SKM-1 treated with dmso at 0.1 percent for 144 hours (cell line): ENCODE data around the gene WNT8A.

Experiments
- DNase-seq: peaks from one replicate; lab custom pipeline; 2025; ENCODE audit not compliant: unreplicated experiment; lab: John Stamatoyannopoulos, UW

Gene WNT8A

DNA sequence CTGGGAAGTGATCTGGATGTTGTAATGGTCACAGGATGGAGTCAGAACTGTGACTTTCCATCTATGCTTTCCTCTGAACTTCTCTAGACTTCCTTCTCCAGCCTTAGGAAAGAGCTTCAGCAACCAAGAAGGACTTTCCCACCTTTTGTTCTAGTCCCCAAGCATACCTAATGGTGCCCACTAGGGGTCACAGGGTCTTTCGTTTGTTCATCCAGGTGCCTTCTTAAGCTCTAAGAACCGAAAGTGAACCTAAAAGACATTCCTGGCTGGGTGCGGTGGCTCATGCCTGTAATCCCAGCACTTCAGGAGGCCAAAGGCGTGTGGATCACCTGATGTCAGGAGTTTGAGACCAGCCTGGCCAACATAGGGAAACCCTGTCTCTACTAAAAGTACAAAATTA is 1.8 kb upstream of the WNT8A start:
- no peak for DNase-seq

DNA sequence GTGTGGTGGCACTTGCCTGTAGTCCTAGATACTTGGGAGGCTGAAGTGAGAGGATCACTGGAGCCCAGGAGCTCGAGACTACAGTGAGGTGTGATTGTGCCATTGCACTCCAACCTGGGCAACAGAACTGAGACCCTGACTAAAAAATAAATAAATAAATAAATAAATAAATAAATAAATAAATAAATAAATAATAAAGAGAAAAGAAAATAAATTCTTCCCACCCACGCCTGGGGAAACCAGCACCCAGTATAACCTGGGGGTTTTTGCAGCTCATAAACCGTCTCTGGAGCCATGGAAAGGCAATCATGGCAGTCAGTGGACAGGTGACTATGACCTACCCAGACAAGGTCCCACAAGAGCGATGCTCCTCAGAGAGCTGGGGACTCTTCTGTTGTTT is 7.9 kb downstream of the WNT8A start:
- no peak for DNase-seq

GRCh38 chr5:138092301-138092700 is 8.5 kb downstream of the WNT8A start:
- DNase-seq: no peak

- DNase-seq: no peak
These were observed 9.2 kb downstream of the WNT8A start for GRCh38 chr5:138093036-138093435.

DNA sequence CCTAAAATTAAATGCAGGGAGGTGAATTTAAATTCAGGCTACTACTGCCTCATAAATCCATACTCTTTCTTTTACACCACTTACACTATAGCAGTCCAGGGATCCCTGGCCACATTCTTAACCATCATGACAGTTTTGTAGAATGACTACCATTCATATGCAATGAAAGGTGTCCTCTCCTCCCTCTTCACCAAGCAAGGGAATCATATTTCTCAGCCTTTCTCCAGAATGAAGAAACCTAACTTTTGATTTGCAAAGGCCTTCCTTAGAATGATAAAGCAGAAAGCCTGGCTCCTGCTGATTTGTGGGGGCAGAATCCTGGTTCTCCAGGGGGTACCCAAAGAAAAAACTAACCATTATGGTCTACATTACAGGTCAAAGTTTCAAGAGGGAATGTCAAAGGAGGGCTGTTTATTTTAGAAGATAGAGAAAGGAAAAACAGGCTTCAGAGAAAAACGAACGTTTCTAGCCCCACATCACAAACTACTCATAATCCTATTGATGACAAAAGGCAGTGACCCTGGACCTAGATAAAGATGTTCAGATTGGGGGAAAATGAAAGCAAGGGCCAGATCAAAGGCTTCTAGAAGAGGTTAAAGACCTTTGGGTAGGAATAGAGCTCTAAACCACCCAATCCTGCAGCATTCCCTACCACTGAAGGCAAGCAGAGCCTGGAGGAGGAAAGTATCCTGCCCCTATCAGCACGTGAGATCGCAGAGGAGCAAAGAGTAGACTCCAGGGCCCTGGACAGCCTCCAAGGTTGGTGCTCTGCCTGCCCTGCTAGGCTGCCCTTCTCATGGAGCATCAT is 11.5 kb downstream of the WNT8A start:
- DNase-seq: no peak

DNA sequence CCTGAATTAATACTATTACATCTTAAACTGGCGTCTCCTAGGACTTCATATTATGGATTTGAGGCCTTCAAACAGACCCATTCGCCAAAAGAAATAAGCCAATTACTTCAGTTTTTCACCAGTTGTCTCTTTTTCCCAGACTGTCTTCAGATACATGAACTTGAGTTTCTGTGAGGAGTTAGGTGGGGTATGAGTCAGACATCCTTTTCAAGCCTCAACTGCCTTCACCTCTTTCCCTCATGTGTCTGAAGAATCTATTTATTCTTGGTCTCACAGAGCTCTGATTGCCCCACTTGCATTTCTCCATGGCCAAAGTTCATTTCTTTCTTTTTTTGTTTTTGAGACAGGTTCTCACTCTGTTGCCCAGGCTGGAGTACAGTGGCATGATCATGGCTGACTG is 12.5 kb downstream of the WNT8A start:
- DNase-seq: no peak

DNA sequence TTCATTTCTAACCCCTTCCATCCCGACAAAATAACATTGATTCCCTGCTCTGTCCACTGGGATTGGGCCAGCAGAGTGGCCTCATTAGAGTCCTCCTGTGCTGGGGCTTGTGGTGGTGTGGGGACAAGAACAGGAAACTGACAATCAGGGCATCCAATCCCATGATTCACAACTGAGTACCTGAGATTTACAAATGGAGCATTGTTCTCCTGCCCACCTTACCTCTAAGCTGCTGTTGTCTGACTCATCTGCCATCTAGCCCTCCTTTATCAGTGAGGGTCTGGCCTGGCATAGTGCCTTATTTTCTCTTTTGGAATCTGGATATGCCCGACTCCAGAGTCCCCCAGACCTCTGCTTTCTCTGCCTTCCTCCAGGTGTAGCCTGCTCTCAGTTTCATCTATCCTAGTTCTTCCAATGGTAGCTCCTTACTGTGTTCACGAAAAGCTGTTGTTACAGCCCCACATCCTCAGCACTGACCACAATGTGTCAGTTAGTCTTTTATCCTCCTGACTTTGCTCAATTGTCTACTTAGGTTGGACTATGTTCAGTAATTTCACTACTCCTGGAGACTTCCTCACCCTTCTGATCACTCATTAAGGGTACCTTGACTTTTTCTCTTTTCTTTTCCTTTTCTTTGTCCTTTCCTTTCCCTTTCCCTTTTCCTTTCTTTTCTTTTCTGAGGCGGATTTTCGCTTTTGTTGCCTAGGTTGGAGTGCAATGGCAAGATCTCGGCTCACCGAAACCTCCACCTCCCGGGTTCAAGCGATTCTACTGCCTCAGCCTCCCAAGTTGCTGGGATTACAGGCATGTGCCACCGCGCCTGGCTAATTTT is 13.4 kb downstream of the WNT8A start:
- no peak for DNase-seq

DNA sequence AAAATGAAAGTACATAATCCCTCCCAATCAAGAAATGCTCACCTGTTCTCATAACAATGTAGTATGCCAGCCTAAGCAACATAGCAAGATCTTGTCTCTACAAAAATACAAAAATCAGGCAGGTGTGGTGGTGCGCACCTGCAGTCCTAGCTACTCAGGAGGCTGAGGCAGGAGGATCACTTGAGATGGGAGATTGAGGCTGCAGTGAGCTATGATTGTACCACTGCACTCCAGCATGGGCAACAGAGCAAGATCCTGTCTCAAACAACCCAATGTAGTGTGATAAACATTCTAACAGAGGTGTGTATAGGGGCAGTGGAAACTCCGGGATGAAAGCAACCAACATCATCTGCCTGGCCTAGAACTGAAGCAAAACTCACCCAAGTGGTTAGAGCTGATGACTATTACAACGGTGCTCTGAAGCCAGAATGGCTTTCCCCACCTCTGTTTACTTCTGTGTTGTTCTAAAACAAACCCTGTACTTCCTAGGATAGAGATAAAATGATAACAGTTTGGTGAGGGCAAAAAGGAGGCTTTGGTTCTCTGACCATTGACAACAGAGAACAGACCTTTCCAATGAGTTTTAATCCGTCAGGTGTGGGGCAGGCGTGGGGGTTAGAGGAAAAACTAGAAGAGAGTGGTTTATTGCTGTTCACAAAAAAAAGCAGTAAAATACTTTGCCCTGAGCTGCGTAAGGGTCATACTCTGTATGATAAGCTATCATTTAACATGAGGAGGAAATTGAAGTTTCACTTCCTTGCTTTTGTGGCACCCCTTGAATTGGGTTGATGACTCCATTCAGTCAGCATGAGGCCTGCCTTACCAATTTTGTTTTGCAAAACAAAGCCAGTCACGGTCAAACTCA is 18.9 kb downstream of the WNT8A start:
- DNase-seq: no peak

DNA sequence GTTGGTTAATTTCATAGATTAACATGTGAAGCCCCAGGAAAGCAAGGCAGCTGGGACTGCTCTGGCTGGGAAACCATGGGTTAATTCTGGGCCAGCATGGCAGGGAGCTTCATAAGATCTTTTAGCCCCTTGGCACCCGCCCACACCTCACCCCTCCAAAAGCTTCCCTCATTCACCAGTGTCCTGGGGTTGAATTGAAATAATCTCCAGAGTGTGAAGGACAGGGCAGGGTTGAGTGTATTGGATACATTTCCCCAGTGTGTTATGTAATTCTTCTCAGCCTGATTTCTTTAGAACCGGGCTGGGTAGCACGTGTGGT is 19.4 kb downstream of the WNT8A start:
- DNase-seq: no peak

- no peak for DNase-seq
These were observed 21.9 kb downstream of the WNT8A start for GRCh38 chr5:138105709-138106108.

DNA sequence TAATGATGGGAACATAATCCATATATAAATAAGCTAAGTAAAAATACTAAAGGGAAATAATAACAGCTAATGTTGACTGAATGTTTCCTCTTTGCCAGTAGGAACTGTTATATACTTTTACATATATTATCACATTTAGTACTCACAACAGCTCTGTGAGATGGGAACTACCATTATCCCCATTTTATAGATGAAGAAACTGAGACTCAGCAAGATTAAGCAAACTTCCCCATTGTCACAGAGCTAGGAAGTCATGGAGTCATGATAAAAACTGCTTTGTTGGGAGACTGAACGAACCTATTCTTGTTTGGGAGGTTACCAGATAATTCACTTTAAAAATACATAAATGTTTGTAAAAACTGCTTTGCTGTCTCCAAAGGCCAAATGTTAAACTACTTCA is 23.4 kb downstream of the WNT8A start:
- DNase-seq: no peak

DNA sequence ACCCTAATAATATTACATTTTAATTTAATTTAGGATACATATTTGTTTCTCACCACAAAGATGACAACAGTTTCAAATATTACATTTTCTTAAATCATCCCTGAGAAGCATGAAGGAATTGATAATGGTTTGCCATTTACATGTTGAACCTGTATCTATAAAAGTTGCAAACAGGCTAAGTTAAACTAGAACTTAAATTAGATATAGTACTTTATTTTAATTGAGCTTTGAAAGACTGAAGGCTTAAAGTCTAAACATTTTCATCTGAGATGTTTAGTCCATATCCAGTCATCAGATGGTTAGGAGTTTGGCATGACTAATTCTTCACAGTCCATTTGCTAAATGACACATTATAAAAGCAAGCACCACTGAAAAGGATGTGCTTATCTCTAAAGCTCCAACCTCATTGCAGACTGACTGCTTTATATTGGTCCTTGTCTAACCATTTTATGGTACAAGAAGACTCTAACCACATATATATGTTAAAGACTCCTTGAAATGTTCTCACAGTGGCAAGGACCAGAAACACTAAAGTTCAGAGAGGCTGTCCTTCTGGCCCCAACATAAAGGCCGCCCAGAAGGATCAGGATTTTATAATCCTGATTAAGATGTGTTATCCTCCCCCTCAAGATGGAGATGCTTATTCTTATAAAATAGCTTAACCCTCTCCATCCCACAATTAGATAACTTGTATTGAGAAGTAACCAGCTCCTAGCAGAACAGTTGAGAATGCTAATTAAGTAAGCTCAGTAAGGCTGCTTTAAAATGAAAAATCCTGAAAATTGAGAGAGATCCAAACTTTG is 25.8 kb downstream of the WNT8A start:
- DNase-seq: no peak

DNA sequence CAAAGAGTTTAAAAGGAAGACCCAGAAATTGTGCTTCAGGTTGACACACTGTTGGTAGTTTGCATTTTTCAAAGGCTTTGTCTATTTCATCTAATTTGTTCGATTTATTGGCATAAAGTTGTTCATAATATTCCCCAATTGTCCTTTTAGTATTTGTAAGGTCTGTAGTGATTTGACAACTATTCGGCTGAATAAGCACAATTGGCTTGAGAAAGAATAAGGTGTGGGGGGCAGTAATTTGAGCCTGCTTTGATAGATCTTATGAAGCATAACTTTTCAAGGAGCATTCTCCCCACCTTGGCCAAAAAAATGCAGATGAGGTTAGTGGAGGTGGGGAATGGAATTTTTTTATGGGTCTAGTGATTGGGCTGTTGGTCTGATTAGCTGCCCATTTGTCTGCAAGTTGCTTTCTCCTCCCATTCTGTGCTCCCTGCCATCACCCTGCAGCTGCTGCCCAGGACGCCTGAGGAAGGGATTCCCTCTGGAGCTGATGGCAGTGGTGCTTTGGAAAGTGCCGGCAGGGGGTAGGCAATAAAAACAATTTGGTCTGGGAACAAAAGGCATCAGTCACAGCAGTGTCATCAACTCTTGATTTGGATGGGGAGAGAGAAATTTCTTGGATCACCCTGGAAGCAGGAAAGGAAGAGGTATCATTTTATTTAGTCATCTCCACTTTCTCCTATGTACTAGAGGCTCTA is 26.6 kb downstream of the WNT8A start:
- no peak for DNase-seq

- DNase-seq: no peak
These were observed 27.3 kb downstream of the WNT8A start for GRCh38 chr5:138111181-138111580.

GRCh38 chr5:138111937-138112336 is 28.1 kb downstream of the WNT8A start:
- no peak for DNase-seq

GRCh38 chr5:138115254-138115653 is 31.4 kb downstream of the WNT8A start:
- no peak for DNase-seq

GRCh38 chr5:138128334-138128733 is 44.5 kb downstream of the WNT8A start:
- DNase-seq: no peak

DNA sequence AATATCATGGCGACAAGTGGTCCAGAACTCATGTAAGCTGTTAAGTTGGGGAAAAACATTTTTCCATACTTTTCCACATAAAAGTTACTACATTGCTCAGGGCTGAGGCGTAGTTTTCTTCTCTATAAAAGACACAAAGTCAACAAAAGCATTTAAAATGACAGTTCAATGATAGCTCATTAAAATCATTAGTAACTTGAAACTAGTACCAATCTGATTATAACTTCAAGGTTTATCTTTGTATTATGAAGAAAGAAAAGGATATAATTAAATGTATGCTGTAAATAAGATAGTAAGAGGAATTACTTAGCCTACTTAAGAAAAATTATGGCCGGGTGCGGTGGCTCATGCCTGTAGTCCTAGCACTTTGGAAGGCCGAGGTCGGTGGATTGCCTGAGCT is 45.5 kb downstream of the WNT8A start:
- DNase-seq: no peak

- no peak for DNase-seq
These were observed 48.7 kb downstream of the WNT8A start for GRCh38 chr5:138132543-138132942.
